ENCODE data around the gene ISLR.

Gene ISLR

GRCh38 chr15:74194572-74195559 is 21.4 kb downstream of the ISLR start:
- DNase-seq (ENCODE audit: low read depth): no peak
- no peak for TF ChIP-seq CTCF (conservative IDR thresholded peaks at IDR 0.05; ENCODE audit: control insufficient read depth, insufficient read depth, low read depth, low read length)
- H3K4me3 ChIP-seq (ENCODE audit: control insufficient read depth, low read depth, low read length): no peak overlapping the region

- no peak for TF ChIP-seq CTCF (conservative IDR thresholded peaks at IDR 0.05; ENCODE audit: control insufficient read depth, insufficient read depth, low read depth, low read length)
- DNase-seq (ENCODE audit: low read depth): peak; percentile 70
- no peak overlapping the region for H3K4me3 ChIP-seq (ENCODE audit: control insufficient read depth, low read depth, low read length)
Observed at GRCh38 chr15:74196175-74196574, 22.7 kb downstream of the ISLR start.

GRCh38 chr15:74197176-74197965 is 23.9 kb downstream of the ISLR start:
- DNase-seq (ENCODE audit: low read depth): no peak
- no peak overlapping the region for H3K4me3 ChIP-seq (ENCODE audit: control insufficient read depth, low read depth, low read length)
- no peak for TF ChIP-seq CTCF (conservative IDR thresholded peaks at IDR 0.05; ENCODE audit: control insufficient read depth, insufficient read depth, low read depth, low read length)

- no peak for TF ChIP-seq CTCF (conservative IDR thresholded peaks at IDR 0.05; ENCODE audit: control insufficient read depth, insufficient read depth, low read depth, low read length)
- H3K4me3 ChIP-seq (ENCODE audit: control insufficient read depth, low read depth, low read length): no peak overlapping the region
- no peak for DNase-seq (ENCODE audit: low read depth)
Observed at GRCh38 chr15:74199297-74199652, 25.8 kb downstream of the ISLR start.

GRCh38 chr15:74200412-74200815 is 26.9 kb downstream of the ISLR start:
- peak; percentile 86 for DNase-seq (ENCODE audit: low read depth)
- TF ChIP-seq CTCF (conservative IDR thresholded peaks at IDR 0.05; ENCODE audit: control insufficient read depth, insufficient read depth, low read depth, low read length): no peak
- no peak overlapping the region for H3K4me3 ChIP-seq (ENCODE audit: control insufficient read depth, low read depth, low read length)

GRCh38 chr15:74200871-74201419 is 27.4 kb downstream of the ISLR start:
- H3K4me3 ChIP-seq (ENCODE audit: control insufficient read depth, low read depth, low read length): no peak overlapping the region
- TF ChIP-seq CTCF (conservative IDR thresholded peaks at IDR 0.05; ENCODE audit: control insufficient read depth, insufficient read depth, low read depth, low read length): no peak
- DNase-seq (ENCODE audit: low read depth): peak; percentile 81

Measured in fibroblast of mammary gland (primary cell).